ENCODE data around the gene IRAG1. TPM values are rescaled to one million over a fixed set of nuclear protein-coding genes. Genes with fewer than 3 reads are reported as not detected.

IRAG1 gene
- total and polyA plus RNA-seq, 12 donors: 5.6 to 33.9 (median 15.6) TPM

- TF ChIP-seq CTCF (IDR thresholded peaks at IDR 0.05): no peak
- TF ChIP-seq POLR2A (IDR thresholded peaks at IDR 0.05): no peak
- WGBS, 4 donors: 88 to 96% (median 92%) methylated on average over 3 of the region's 3 CpGs
- no peak overlapping the region for H3K27ac ChIP-seq
- intact Hi-C loops (cut with DNase I): no loop called here
- H3K9me3 ChIP-seq (replicated peaks in 1 of 3): no peaks in the 10 kb centered on the region
- DNase-seq: no peak
- peaks cover 0 to under 1% of the 10 kb centered on the region in 2 donors for H3K4me1 ChIP-seq (replicated peaks in 1 of 2)
- no peaks in the 10 kb centered on the region for H3K36me3 ChIP-seq (replicated peaks in 1 of 2)
- no peaks in the 10 kb centered on the region for H3K27me3 ChIP-seq
- no peak overlapping the region for H3K4me3 ChIP-seq
Measured at GRCh38 chr11:10708131-10708530, 14.6 kb upstream of the IRAG1 start.

GRCh38 chr11:10701982-10702381 lies 8.4 kb upstream of the IRAG1 start:
- intact Hi-C loops (cut with DNase I): no loop called here
- TF ChIP-seq POLR2A (IDR thresholded peaks at IDR 0.05): no peak
- TF ChIP-seq CTCF (IDR thresholded peaks at IDR 0.05): no peak
- 61 to 73% (median 72%) methylated on average over 3 of the region's 3 CpGs for WGBS, 4 donors
- H3K4me3 ChIP-seq: no peak overlapping the region
- H3K27ac ChIP-seq: no peak overlapping the region
- H3K36me3 ChIP-seq (replicated peaks in 1 of 2): no peaks in the 10 kb centered on the region
- no peaks in the 10 kb centered on the region for H3K4me1 ChIP-seq (replicated peaks in 1 of 2)
- H3K9me3 ChIP-seq (replicated peaks in 1 of 3): no peaks in the 10 kb centered on the region
- DNase-seq: no peak
- H3K27me3 ChIP-seq: no peaks in the 10 kb centered on the region

GRCh38 chr11:10699072-10699471 lies 5.5 kb upstream of the IRAG1 start:
- TF ChIP-seq CTCF (IDR thresholded peaks at IDR 0.05): no peak
- TF ChIP-seq POLR2A (IDR thresholded peaks at IDR 0.05): no peak
- no peaks in the 10 kb centered on the region for H3K9me3 ChIP-seq (replicated peaks in 1 of 3)
- DNase-seq: no peak
- no peak overlapping the region for H3K4me3 ChIP-seq
- H3K27ac ChIP-seq: no peak overlapping the region
- intact Hi-C loops (cut with DNase I): no loop called here
- no peaks in the 10 kb centered on the region for H3K36me3 ChIP-seq (replicated peaks in 1 of 2)
- H3K4me1 ChIP-seq (replicated peaks in 1 of 2): peaks cover 0 to 7% of the 10 kb centered on the region in 2 donors
- 90 to 100% (median 97%) methylated on average over 3 of the region's 3 CpGs for WGBS, 4 donors
- H3K27me3 ChIP-seq: no peaks in the 10 kb centered on the region

GRCh38 chr11:10697323-10697620 lies 3.7 kb upstream of the IRAG1 start:
- Histone ChIP-seq H3K4me1 (replicated peaks in 1 of 2) (peaks cover 0 to 15% of the 10 kb centered on the region in 2 donors), H3K36me3 (replicated peaks in 1 of 2) (no peaks in the 10 kb centered on the region), H3K9me3 (replicated peaks in 1 of 3) (no peaks in the 10 kb centered on the region), H3K27ac (peak overlapping the region in 1 of 5 donors; percentile 41), H3K27me3 (no peaks in the 10 kb centered on the region), H3K4me3 (no peak overlapping the region)
- DNase-seq: no peak
- TF ChIP-seq POLR2A (IDR thresholded peaks at IDR 0.05) (no peak), CTCF (IDR thresholded peaks at IDR 0.05) (no peak)
- intact Hi-C loops (cut with DNase I): no loop called here
- WGBS, 4 donors: 37 to 58% (median 47%) methylated on average over 2 of the region's 2 CpGs
